Measurements from ENCODE around the gene CEP104. TPM values are rescaled to one million over a fixed set of nuclear protein-coding genes. Genes with fewer than 3 reads are reported as not detected.

The CEP104 gene
- total RNA-seq, 1 donor from 2014 or later, result 18.3 TPM

GRCh38 chr1:3893190-3893589 lies 36.2 kb upstream of the CEP104 start:
- no peak overlapping the region for H3K4me3 ChIP-seq (ENCODE audit: low read depth, low read length)
- DNase-seq (ENCODE audit: low read depth), result no peak
- TF ChIP-seq CTCF (conservative IDR thresholded peaks at IDR 0.05; ENCODE audit: low read depth, low read length), result no peak

- no peak for DNase-seq (ENCODE audit: low read depth)
- H3K4me3 ChIP-seq (ENCODE audit: low read depth, low read length), result no peak overlapping the region
- TF ChIP-seq CTCF (conservative IDR thresholded peaks at IDR 0.05; ENCODE audit: low read depth, low read length), result no peak
These were observed 35.7 kb upstream of the CEP104 start for GRCh38 chr1:3892748-3893147.

GRCh38 chr1:3891329-3891865 lies 34.4 kb upstream of the CEP104 start:
- no peak overlapping the region for H3K4me3 ChIP-seq (ENCODE audit: low read depth, low read length)
- TF ChIP-seq CTCF (conservative IDR thresholded peaks at IDR 0.05; ENCODE audit: low read depth, low read length), result no peak
- no peak for DNase-seq (ENCODE audit: low read depth)

- no peak overlapping the region for H3K4me3 ChIP-seq (ENCODE audit: low read depth, low read length)
- DNase-seq (ENCODE audit: low read depth), result no peak
- TF ChIP-seq CTCF (conservative IDR thresholded peaks at IDR 0.05; ENCODE audit: low read depth, low read length), result no peak
These were observed 33.6 kb upstream of the CEP104 start for GRCh38 chr1:3890389-3891328.

GRCh38 chr1:3889936-3890335 lies 32.9 kb upstream of the CEP104 start:
- DNase-seq (ENCODE audit: low read depth), result no peak
- TF ChIP-seq CTCF (conservative IDR thresholded peaks at IDR 0.05; ENCODE audit: low read depth, low read length), result no peak

GRCh38 chr1:3888301-3888700 lies 31.3 kb upstream of the CEP104 start:
- TF ChIP-seq CTCF (conservative IDR thresholded peaks at IDR 0.05; ENCODE audit: low read depth, low read length), result no peak

More at GRCh38 chr1:3889936-3890335, 32.9 kb upstream of the CEP104 start:
- no peak overlapping the region for H3K4me3 ChIP-seq (ENCODE audit: low read depth, low read length)

More at GRCh38 chr1:3888301-3888700, 31.3 kb upstream of the CEP104 start:
- no peak for DNase-seq (ENCODE audit: low read depth)
- H3K4me3 ChIP-seq (ENCODE audit: low read depth, low read length), result no peak overlapping the region

Data from epithelial cell of proximal tubule (primary cell).